Measurements from ENCODE around the gene LRP8.
"Not testable (repeated sequence)": the region's sequence is repeated elsewhere in the genome, so short reads cannot be mapped to it uniquely, and the experiment has no call there.

GRCh38 chr1:53206083-53206685 lies 121.7 kb downstream of the LRP8 start:
- not testable (repeated sequence) for TF ChIP-seq CTCF (conservative IDR thresholded peaks at IDR 0.05; ENCODE audit: low read depth, low read length); EZH2 (IDR thresholded peaks at IDR 0.05; ENCODE audit: low read length, unreplicated experiment)

Data from PC-3 (cell line).